HepG2 (cell line): Measurements from ENCODE around the gene PPP1R12A. TPM values are rescaled to one million over a fixed set of nuclear protein-coding genes. Genes with fewer than 3 reads are reported as not detected.

Experiments used
- ATAC-seq: fragments of 200-7000 bp; cut with Tn5 transposase; 3 replicates; pipeline ENCODE4 v1.9.1; 2020; ENCODE audit warnings: mild to moderate bottlenecking, moderate library complexity
- BruUV-seq: library from RNA; stranded (reverse); fragments of 400-500 nt; replicated peaks from 2 replicates; lab custom pipeline; 2021; lab: Mats Ljungman, UMichigan
- CTCF ChIA-PET: fragments of 300-600 bp; formaldehyde crosslinking; extraction: SDS; loops from one replicate; lab custom pipeline; 2021; ENCODE audit warnings: low total read pairs, inconsistent platforms, low intra/inter-chr PET ratio; lab: Yijun Ruan, JAX
- POLR2A ChIA-PET: fragments of 350-600 bp; sonication (Branson Sonifier 250); formaldehyde crosslinking; loops from one replicate; lab custom pipeline; 2020; ENCODE audit warnings: antibody characterized with exemption, inconsistent platforms; lab: Yijun Ruan, JAX
- DNase-seq: peaks from one replicate; pipeline ENCODE4 v3.0.0-alpha.2; 2015; ENCODE audit warnings: low spot score
- FAIRE-seq: peaks from 3 replicates; lab custom pipeline; 2011; peaks lifted over from hg19 to GRCh38; lab: Jason Lieb, UNC
- H2AFZ ChIP-seq: one replicate; pipeline ENCODE4 v1.6.1; 2011; ENCODE audit warnings: low read length, inconsistent platforms
- H3K27ac ChIP-seq: fragments of 300-600 bp; 3 replicates; pipeline ENCODE4 v1.8.0; 2011; ENCODE audit warnings: mixed run types, mild to moderate bottlenecking, mixed read lengths, low read length, inconsistent platforms; ENCODE audit not compliant: insufficient read depth; ENCODE audit errors: extremely low read length
- H3K27me3 ChIP-seq, 2 experiments: fragments of 200-600 bp in 1 of 2; 2 replicates in 1 of 2; 3 replicates in 1 of 2; pipeline versions ENCODE4 v1.6.0 to v1.8.0; 2011; ENCODE audit warnings: low read length in 2 of 2, mild to moderate bottlenecking in 2 of 2, moderate library complexity in 2 of 2, inconsistent platforms in 1 of 2; ENCODE audit not compliant: insufficient read depth in 2 of 2, control insufficient read depth in 1 of 2
- H3K36me3 ChIP-seq, 2 experiments: fragments of 200-600 bp in 1 of 2; replicated peaks in 1 of 2; 2 replicates in 1 of 2; 3 replicates in 1 of 2; pipeline versions ENCODE4 v1.5.1 to v1.8.0; 2011; ENCODE audit warnings: low read length in 2 of 2, inconsistent platforms in 1 of 2; ENCODE audit not compliant: insufficient read depth in 2 of 2, control insufficient read depth in 1 of 2
- H3K4me1 ChIP-seq: 2 replicates; pipeline ENCODE4 v1.5.1; 2012; ENCODE audit warnings: low read length, inconsistent platforms; ENCODE audit not compliant: insufficient read depth
- H3K4me2 ChIP-seq: 2 replicates; pipeline ENCODE4 v1.6.0; 2011; ENCODE audit warnings: low read depth, low read length, inconsistent platforms
- H3K4me3 ChIP-seq, 3 experiments: fragments of 200-600 bp in 1 of 3; sonication (generic), shearing (Covaris generic) in 1 of 3; replicated peaks in 1 of 3; 2 replicates each; pipeline ENCODE4 v1.5.1; 2011 to 2016; ENCODE audit warnings: low read length in 3 of 3, inconsistent platforms in 2 of 3, low read depth in 2 of 3, mild to moderate bottlenecking in 2 of 3, control low read depth in 1 of 3, mixed read lengths in 1 of 3; ENCODE audit not compliant: insufficient read depth in 1 of 3
- H3K79me2 ChIP-seq: one replicate; pipeline ENCODE4 v1.6.1; 2011; ENCODE audit warnings: low read length, inconsistent platforms; ENCODE audit not compliant: insufficient read depth
- H3K9ac ChIP-seq: 2 replicates; pipeline ENCODE4 v1.6.0; 2011; ENCODE audit warnings: mild to moderate bottlenecking, low read depth, low read length, inconsistent platforms; ENCODE audit not compliant: insufficient read depth
- H3K9me3 ChIP-seq: 2 replicates; pipeline ENCODE4 v1.5.1; 2012; ENCODE audit warnings: mild to moderate bottlenecking, low read length
- H4K20me1 ChIP-seq: 2 replicates; pipeline ENCODE4 v1.6.0; 2011; ENCODE audit warnings: inconsistent platforms, mild to moderate bottlenecking, low read length, moderate library complexity; ENCODE audit not compliant: insufficient read depth
- ARNT2 ChIP-seq: sonication (generic); formaldehyde crosslinking; IDR thresholded peaks from 2 replicates; pipeline ENCODE4 v1.8.0; 2022; ENCODE audit warnings: mild to moderate bottlenecking, low read depth, missing genetic modification reagents, moderate library complexity
- ATF4 ChIP-seq, 2 experiments: fragments of 450-650 bp in 1 of 2; sonication (generic) in 1 of 2; formaldehyde crosslinking; IDR thresholded peaks; 2 replicates each; pipeline versions ENCODE4 v1.5.0 to v1.8.0; 2020 to 2022; ENCODE audit warnings: mild to moderate bottlenecking in 1 of 2, missing genetic modification reagents in 1 of 2
- CEBPG ChIP-seq: IDR thresholded peaks from 2 replicates; pipeline ENCODE4 v1.6.1; 2016
- CENPBD1 ChIP-seq: sonication (generic); formaldehyde crosslinking; IDR thresholded peaks from 2 replicates; pipeline ENCODE4 v1.8.0; 2022; ENCODE audit warnings: missing genetic modification reagents, low read depth, mild to moderate bottlenecking, borderline replicate concordance
- ETV5 ChIP-seq: IDR thresholded peaks from 2 replicates; pipeline ENCODE4 v1.6.1; 2018; ENCODE audit warnings: missing biosample characterization, missing genetic modification reagents, inconsistent platforms, borderline replicate concordance
- KMT2A ChIP-seq: sonication (generic); formaldehyde crosslinking; IDR thresholded peaks from 2 replicates; pipeline ENCODE4 v1.4.0; 2020; ENCODE audit warnings: missing genetic modification reagents
- MBNL3 ChIP-seq: fragments of 250-450 bp; sonication (Bioruptor Pico); conservative IDR thresholded peaks from 2 replicates; pipeline ENCODE4 v1.8.0; 2022; ENCODE audit warnings: mild to moderate bottlenecking, inconsistent platforms
- PAF1 ChIP-seq: IDR thresholded peaks from 2 replicates; pipeline ENCODE4 v1.6.1; 2016; ENCODE audit warnings: missing genetic modification reagents, missing compliant biosample characterization
- RCOR2 ChIP-seq: IDR thresholded peaks from 2 replicates; pipeline ENCODE4 v1.6.1; 2016; ENCODE audit warnings: missing biosample characterization, missing genetic modification reagents
- SOX6 ChIP-seq, 2 experiments: fragments of 450-650 bp in 1 of 2; sonication (generic) in 1 of 2; formaldehyde crosslinking in 1 of 2; IDR thresholded peaks; 2 replicates each; pipeline versions ENCODE4 v1.4.0 to v1.6.1; 2017 to 2020; ENCODE audit warnings: antibody characterized with exemption in 1 of 2, mild to moderate bottlenecking in 1 of 2, missing genetic modification reagents in 1 of 2
- ZNF251 ChIP-seq: sonication (generic); formaldehyde crosslinking; IDR thresholded peaks from 2 replicates; pipeline ENCODE4 v1.9.0; 2021; ENCODE audit warnings: mild to moderate bottlenecking, missing genetic modification reagents
- ZNF446 ChIP-seq: sonication (generic); formaldehyde crosslinking; IDR thresholded peaks from 2 replicates; pipeline ENCODE4 v1.5.0; 2020; ENCODE audit warnings: mild to moderate bottlenecking, missing genetic modification reagents
- ZNF761 ChIP-seq: sonication (generic); formaldehyde crosslinking; conservative IDR thresholded peaks from 2 replicates; pipeline ENCODE4 v1.4.0; 2020; ENCODE audit warnings: mild to moderate bottlenecking, missing genetic modification reagents
- WGBS: methylation state at CpG from one replicate; pipeline ENCODE4 v1.1.6; 2017; ENCODE audit warnings: low lambda C conversion rate; 5-methylcytosine and 5-hydroxymethylcytosine counted together
- in situ Hi-C: cut with HindIII; loops from 2 replicates; pipeline ENCODE4 v1.10.0; 2017; ENCODE audit warnings: low pct_unique_long_range_greater_than_20kb; ENCODE audit not compliant: extremely low pct_ligation_motif_present
- intact Hi-C: fragments of 100-400 bp; cut with micrococcal nuclease; formaldehyde crosslinking; loops from one replicate; pipeline ENCODE4 v1.10.0; 2022; ENCODE audit not compliant: unreplicated experiment
- polyA plus RNA-seq, 8 experiments: library from polyadenylated mRNA; depleted of rRNA in 3 of 8; stranded (reverse) in 7 of 8; unstranded in 1 of 8; fragments of >200 nt; fragmentation: Illumina TruSeq in 4 of 8; extraction: Trizol in 4 of 8; gene quantifications; 2 replicates each; pipeline versions ENCODE4 v1.2.1 to v1.2.3, GENCODE V29; 2011 to 2016; ENCODE audit warnings: low read depth in 4 of 8, missing spikeins in 1 of 8, mixed read lengths in 1 of 8; ENCODE audit not compliant: insufficient read depth in 1 of 8
- total RNA-seq, 5 experiments: library from RNA; depleted of rRNA; stranded (reverse); fragments of >200 nt; fragmentation: Illumina TruSeq; extraction: Trizol; gene quantifications; 2 replicates each; pipeline ENCODE4 v1.2.3, GENCODE V29; 2016; ENCODE audit warnings: low read depth in 1 of 5
- TF ChIP-seq, protein P1 (sequence below): sonication (generic); formaldehyde crosslinking; IDR thresholded peaks from 2 replicates; pipeline ENCODE4 v1.5.1; 2020; ENCODE audit warnings: mild to moderate bottlenecking, missing genetic modification reagents, borderline replicate concordance

The PPP1R12A gene
- total and polyA plus RNA-seq, 2 of the 13 experiments (the other 11 are each of a cell fraction or from before 2014, with no cell fraction given): 23.8 to 50.0 TPM

DNA sequence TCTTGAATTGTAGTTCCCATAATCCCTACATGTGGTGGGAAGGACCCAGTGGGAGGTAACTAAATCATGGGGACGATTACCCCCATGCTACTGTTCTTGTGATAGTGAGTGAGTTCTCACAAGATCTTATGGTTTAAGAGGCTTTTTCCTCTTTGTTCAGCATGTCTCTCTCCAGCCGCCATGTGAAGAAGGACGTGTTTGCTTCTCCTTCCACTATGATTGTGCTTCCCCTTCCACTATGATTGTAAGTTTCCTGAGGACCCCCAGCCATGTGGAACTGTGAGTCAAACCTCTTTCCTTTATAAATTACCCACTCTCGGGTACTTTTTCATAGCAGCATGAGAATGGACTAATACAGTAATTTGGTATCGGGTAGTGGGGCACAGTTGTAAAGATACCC is 97.3 kb downstream of the PPP1R12A start:
- H3K9ac ChIP-seq: no peak overlapping the region
- H3K4me2 ChIP-seq: no peak overlapping the region
- CTCF ChIA-PET: no interaction called here
- peaks cover 3 to 12% of the 10 kb centered on the region in 2 experiments; a peak in 4 of 5 replicates for H3K36me3 ChIP-seq
- no peaks in the 10 kb centered on the region for H3K27me3 ChIP-seq
- H3K79me2 ChIP-seq: no peaks in the 10 kb centered on the region
- no TSS peak for BruUV-seq
- no peak for DNase-seq
- no peak overlapping the region for H3K4me3 ChIP-seq
- intact Hi-C loops (no loop called here), in situ Hi-C loops (no loop called here)
- no peak for TF ChIP-seq ARNT2 (CRISPR knock-in tag)
- no peak for TF ChIP-seq ZNF251 (CRISPR knock-in tag)
- TF ChIP-seq RCOR2 (CRISPR knock-in tag): no peak
- no peak for TF ChIP-seq MBNL3
- no peak for TF ChIP-seq KMT2A (CRISPR knock-in tag)
- TF ChIP-seq, protein P1, sequence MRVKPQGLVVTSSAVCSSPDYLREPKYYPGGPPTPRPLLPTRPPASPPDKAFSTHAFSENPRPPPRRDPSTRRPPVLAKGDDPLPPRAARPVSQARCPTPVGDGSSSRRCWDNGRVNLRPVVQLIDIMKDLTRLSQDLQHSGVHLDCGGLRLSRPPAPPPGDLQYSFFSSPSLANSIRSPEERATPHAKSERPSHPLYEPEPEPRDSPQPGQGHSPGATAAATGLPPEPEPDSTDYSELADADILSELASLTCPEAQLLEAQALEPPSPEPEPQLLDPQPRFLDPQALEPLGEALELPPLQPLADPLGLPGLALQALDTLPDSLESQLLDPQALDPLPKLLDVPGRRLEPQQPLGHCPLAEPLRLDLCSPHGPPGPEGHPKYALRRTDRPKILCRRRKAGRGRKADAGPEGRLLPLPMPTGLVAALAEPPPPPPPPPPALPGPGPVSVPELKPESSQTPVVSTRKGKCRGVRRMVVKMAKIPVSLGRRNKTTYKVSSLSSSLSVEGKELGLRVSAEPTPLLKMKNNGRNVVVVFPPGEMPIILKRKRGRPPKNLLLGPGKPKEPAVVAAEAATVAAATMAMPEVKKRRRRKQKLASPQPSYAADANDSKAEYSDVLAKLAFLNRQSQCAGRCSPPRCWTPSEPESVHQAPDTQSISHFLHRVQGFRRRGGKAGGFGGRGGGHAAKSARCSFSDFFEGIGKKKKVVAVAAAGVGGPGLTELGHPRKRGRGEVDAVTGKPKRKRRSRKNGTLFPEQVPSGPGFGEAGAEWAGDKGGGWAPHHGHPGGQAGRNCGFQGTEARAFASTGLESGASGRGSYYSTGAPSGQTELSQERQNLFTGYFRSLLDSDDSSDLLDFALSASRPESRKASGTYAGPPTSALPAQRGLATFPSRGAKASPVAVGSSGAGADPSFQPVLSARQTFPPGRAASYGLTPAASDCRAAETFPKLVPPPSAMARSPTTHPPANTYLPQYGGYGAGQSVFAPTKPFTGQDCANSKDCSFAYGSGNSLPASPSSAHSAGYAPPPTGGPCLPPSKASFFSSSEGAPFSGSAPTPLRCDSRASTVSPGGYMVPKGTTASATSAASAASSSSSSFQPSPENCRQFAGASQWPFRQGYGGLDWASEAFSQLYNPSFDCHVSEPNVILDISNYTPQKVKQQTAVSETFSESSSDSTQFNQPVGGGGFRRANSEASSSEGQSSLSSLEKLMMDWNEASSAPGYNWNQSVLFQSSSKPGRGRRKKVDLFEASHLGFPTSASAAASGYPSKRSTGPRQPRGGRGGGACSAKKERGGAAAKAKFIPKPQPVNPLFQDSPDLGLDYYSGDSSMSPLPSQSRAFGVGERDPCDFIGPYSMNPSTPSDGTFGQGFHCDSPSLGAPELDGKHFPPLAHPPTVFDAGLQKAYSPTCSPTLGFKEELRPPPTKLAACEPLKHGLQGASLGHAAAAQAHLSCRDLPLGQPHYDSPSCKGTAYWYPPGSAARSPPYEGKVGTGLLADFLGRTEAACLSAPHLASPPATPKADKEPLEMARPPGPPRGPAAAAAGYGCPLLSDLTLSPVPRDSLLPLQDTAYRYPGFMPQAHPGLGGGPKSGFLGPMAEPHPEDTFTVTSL (CRISPR knock-in tag): no peak
- TF ChIP-seq CENPBD1 (CRISPR knock-in tag): no peak
- no peak for TF ChIP-seq PAF1
- no peak for TF ChIP-seq CEBPG (CRISPR knock-in tag)
- TF ChIP-seq ZNF446 (CRISPR knock-in tag): no peak
- no peak for TF ChIP-seq ETV5 (CRISPR knock-in tag)
- TF ChIP-seq SOX6 (IDR thresholded peaks at IDR 0.05): no peak
- TF ChIP-seq SOX6 (CRISPR knock-in tag; IDR thresholded peaks at IDR 0.05): no peak
- TF ChIP-seq ATF4 (CRISPR knock-in tag; IDR thresholded peaks at IDR 0.05): no peak
- TF ChIP-seq ZNF761 (CRISPR knock-in tag): no peak
- TF ChIP-seq, all 625 proteins: peak for 0
- FAIRE-seq: no peak
- POLR2A ChIA-PET: no interaction called here
- peaks cover 24% of the 10 kb centered on the region for H3K9me3 ChIP-seq
- over 99% methylated on average over 5 of the region's 5 CpGs for WGBS
- H4K20me1 ChIP-seq: no peaks in the 10 kb centered on the region
- no peak for ATAC-seq
- no peaks in the 10 kb centered on the region for H3K4me1 ChIP-seq
- H3K27ac ChIP-seq: no peak overlapping the region
- no peak overlapping the region for H2AFZ ChIP-seq
